Upper lobe of left lung (tissue), 4 donors: ENCODE results near the gene ATP9A.

ENCODE experiments used
- CTCF ChIP-seq, 6 experiments: fragments of 450-650 bp in 4 of 6; fragments of 200-600 bp in 2 of 6; sonication (generic) in 2 of 6; IDR thresholded peaks; one replicate each; pipeline ENCODE4 v1.5.1; 2016 to 2019; ENCODE audit warnings: antibody characterized with exemption in 6 of 6
- POLR2A ChIP-seq, 4 donors: fragments of 450-650 bp; IDR thresholded peaks; one replicate each; pipeline ENCODE4 v1.5.1; 2016 to 2017; ENCODE audit warnings: antibody characterized with exemption in 4 of 4, mild to moderate bottlenecking in 2 of 4
- POLR2AphosphoS5 ChIP-seq, 2 donors: sonication (generic); formaldehyde crosslinking; IDR thresholded peaks; one replicate each; pipeline ENCODE4 v1.5.1; 2017; ENCODE audit warnings: antibody characterized with exemption in 2 of 2

GRCh38 chr20:51650685-51651134 is 117.5 kb downstream of the ATP9A start:
- TF ChIP-seq CTCF (IDR thresholded peaks at IDR 0.05) (no peak), POLR2A (IDR thresholded peaks at IDR 0.05) (no peak), POLR2AphosphoS5 (IDR thresholded peaks at IDR 0.05) (no peak)
